ENCODE results near the gene HPGD.

Gene HPGD

GRCh38 chr4:174461466-174462106 is 60.7 kb downstream of the HPGD start:
- no peaks in the 10 kb centered on the region for H3K36me3 Mint-ChIP-seq
- ATAC-seq, result no peak
- no peak for DNase-seq (ENCODE audit: low spot score in 2 of 2)
- no peaks in the 10 kb centered on the region for H3K4me1 Mint-ChIP-seq
- no peak overlapping the region for H3K27ac Mint-ChIP-seq
- H3K9me3 Mint-ChIP-seq, result peaks cover 4% of the 10 kb centered on the region
- H3K4me3 Mint-ChIP-seq, result no peak overlapping the region

- Mint-ChIP-seq H3K36me3 (no peaks in the 10 kb centered on the region), H3K4me3 (no peak overlapping the region), H3K9me3 (peaks cover 4% of the 10 kb centered on the region), H3K4me1 (no peaks in the 10 kb centered on the region), H3K27ac (no peak overlapping the region)
- DNase-seq (ENCODE audit: low spot score in 2 of 2), result no peak
- no peak for ATAC-seq
Measured at GRCh38 chr4:174460684-174461083, 61.6 kb downstream of the HPGD start.

- peaks cover 2% of the 10 kb centered on the region for H3K9me3 Mint-ChIP-seq
- H3K4me1 Mint-ChIP-seq, result no peaks in the 10 kb centered on the region
- DNase-seq (ENCODE audit: low spot score in 2 of 2), result no peak
- no peak for ATAC-seq
- H3K36me3 Mint-ChIP-seq, result no peaks in the 10 kb centered on the region
- no peak overlapping the region for H3K27ac Mint-ChIP-seq
- no peak overlapping the region for H3K4me3 Mint-ChIP-seq
Measured at GRCh38 chr4:174457468-174457867, 64.8 kb downstream of the HPGD start.

- H3K27ac Mint-ChIP-seq, result no peak overlapping the region
- no peak for DNase-seq (ENCODE audit: low spot score in 2 of 2)
- no peak overlapping the region for H3K4me3 Mint-ChIP-seq
- peaks cover 2% of the 10 kb centered on the region for H3K9me3 Mint-ChIP-seq
- no peaks in the 10 kb centered on the region for H3K36me3 Mint-ChIP-seq
- H3K4me1 Mint-ChIP-seq, result no peaks in the 10 kb centered on the region
- ATAC-seq, result no peak
Measured at GRCh38 chr4:174454815-174455473, 67.3 kb downstream of the HPGD start.

- ATAC-seq, result no peak
- H3K4me1 Mint-ChIP-seq, result peaks cover 3% of the 10 kb centered on the region
- H3K36me3 Mint-ChIP-seq, result no peaks in the 10 kb centered on the region
- no peak overlapping the region for H3K27ac Mint-ChIP-seq
- H3K9me3 Mint-ChIP-seq, result no peaks in the 10 kb centered on the region
- H3K4me3 Mint-ChIP-seq, result no peak overlapping the region
- no peak for DNase-seq (ENCODE audit: low spot score in 2 of 2)
Measured at GRCh38 chr4:174451718-174452296, 70.5 kb downstream of the HPGD start.

GRCh38 chr4:174450786-174451125 is 71.5 kb downstream of the HPGD start:
- Mint-ChIP-seq H3K4me1 (peaks cover 11% of the 10 kb centered on the region), H3K27ac (no peak overlapping the region), H3K36me3 (no peaks in the 10 kb centered on the region), H3K9me3 (peaks cover 6% of the 10 kb centered on the region), H3K4me3 (no peak overlapping the region)
- no peak for ATAC-seq
- DNase-seq (ENCODE audit: low spot score in 2 of 2), result no peak

- no peak overlapping the region for H3K27ac Mint-ChIP-seq
- DNase-seq (ENCODE audit: low spot score in 2 of 2) (no peak), ATAC-seq (no peak)
- peaks cover 6% of the 10 kb centered on the region for H3K9me3 Mint-ChIP-seq
- H3K36me3 Mint-ChIP-seq, result no peaks in the 10 kb centered on the region
- peaks cover 11% of the 10 kb centered on the region for H3K4me1 Mint-ChIP-seq
- no peak overlapping the region for H3K4me3 Mint-ChIP-seq
Measured at GRCh38 chr4:174449944-174450785, 72.1 kb downstream of the HPGD start.

GRCh38 chr4:174449152-174449551 is 73.1 kb downstream of the HPGD start:
- no peak overlapping the region for H3K4me3 Mint-ChIP-seq
- H3K27ac Mint-ChIP-seq, result no peak overlapping the region
- H3K36me3 Mint-ChIP-seq, result no peaks in the 10 kb centered on the region
- peaks cover 11% of the 10 kb centered on the region for H3K4me1 Mint-ChIP-seq
- ATAC-seq (no peak), DNase-seq (ENCODE audit: low spot score in 2 of 2) (no peak)
- H3K9me3 Mint-ChIP-seq, result peaks cover 6% of the 10 kb centered on the region

GRCh38 chr4:174444390-174444789 is 77.9 kb downstream of the HPGD start:
- no peaks in the 10 kb centered on the region for H3K36me3 Mint-ChIP-seq
- DNase-seq (ENCODE audit: low spot score in 2 of 2), result no peak
- ATAC-seq, result no peak

More at GRCh38 chr4:174444390-174444789, 77.9 kb downstream of the HPGD start:
- Mint-ChIP-seq H3K9me3 (peaks cover 6% of the 10 kb centered on the region), H3K27ac (no peak overlapping the region), H3K4me1 (peaks cover 11% of the 10 kb centered on the region), H3K4me3 (no peak overlapping the region)
